ENCODE data around the gene TCP11L1.

DNA sequence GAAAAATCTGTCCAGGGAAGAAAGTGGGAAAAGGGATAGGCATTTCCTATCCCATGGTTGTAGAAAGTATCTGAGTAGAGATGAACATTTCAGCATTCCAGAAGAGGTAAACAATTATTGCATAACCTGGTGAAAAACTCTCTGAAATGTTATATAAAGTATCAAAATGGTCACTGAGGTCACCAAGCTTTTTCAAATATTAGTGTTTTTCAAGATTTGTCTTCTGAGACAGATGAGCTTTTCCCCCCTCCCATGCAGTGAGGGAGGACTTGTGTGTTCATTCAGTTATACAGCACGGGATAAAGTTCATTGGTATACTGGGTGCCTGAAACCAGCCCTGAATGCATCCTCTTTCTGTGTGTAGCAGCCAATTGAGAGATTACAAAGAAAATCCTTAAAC, 25.6 kb upstream of the TCP11L1 start:
- TF ChIP-seq POLR2A (IDR thresholded peaks at IDR 0.05): no peak
- TF ChIP-seq, protein P1, sequence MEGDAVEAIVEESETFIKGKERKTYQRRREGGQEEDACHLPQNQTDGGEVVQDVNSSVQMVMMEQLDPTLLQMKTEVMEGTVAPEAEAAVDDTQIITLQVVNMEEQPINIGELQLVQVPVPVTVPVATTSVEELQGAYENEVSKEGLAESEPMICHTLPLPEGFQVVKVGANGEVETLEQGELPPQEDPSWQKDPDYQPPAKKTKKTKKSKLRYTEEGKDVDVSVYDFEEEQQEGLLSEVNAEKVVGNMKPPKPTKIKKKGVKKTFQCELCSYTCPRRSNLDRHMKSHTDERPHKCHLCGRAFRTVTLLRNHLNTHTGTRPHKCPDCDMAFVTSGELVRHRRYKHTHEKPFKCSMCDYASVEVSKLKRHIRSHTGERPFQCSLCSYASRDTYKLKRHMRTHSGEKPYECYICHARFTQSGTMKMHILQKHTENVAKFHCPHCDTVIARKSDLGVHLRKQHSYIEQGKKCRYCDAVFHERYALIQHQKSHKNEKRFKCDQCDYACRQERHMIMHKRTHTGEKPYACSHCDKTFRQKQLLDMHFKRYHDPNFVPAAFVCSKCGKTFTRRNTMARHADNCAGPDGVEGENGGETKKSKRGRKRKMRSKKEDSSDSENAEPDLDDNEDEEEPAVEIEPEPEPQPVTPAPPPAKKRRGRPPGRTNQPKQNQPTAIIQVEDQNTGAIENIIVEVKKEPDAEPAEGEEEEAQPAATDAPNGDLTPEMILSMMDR (IDR thresholded peaks at IDR 0.05): no peak
